K562 (cell line): ENCODE results near the gene TBC1D16. TPM values are rescaled to one million over a fixed set of nuclear protein-coding genes. Genes with fewer than 3 reads are reported as not detected.

Experiments
- ATAC-seq: fragments of 200-7000 bp; cut with Tn5 transposase; 3 replicates; pipeline ENCODE4 v1.9.1; 2020; ENCODE audit warnings: moderate library complexity
- BruUV-seq: library from RNA; stranded (reverse); fragments of 400-500 nt; replicated peaks from 2 replicates; lab custom pipeline; 2021; lab: Mats Ljungman, UMichigan
- CTCF ChIA-PET: fragments of 300-600 bp; formaldehyde crosslinking; extraction: SDS; loops from one replicate; lab custom pipeline; 2021; ENCODE audit warnings: low intra/inter-chr PET ratio; lab: Yijun Ruan, JAX
- POLR2A ChIA-PET: fragments of 300-600, 350-650 bp; sonication (Branson Sonifier 250); formaldehyde crosslinking; extraction: SDS; loops from one replicate; lab custom pipeline; 2021; ENCODE audit warnings: antibody characterized with exemption, inconsistent platforms; lab: Yijun Ruan, JAX
- DNase-seq, 4 experiments: peaks; one replicate each; pipeline versions ENCODE4 v3.0.0 to v3.0.0-alpha.2; 2011 to 2018; ENCODE audit warnings: low spot score in 3 of 4, mixed read lengths in 3 of 4; ENCODE audit errors: extremely low read depth in 1 of 4
- FAIRE-seq: peaks from 2 replicates; lab custom pipeline; 2011; peaks lifted over from hg19 to GRCh38; lab: Jason Lieb, UNC
- H2AFZ ChIP-seq: 2 replicates; pipeline ENCODE4 v1.6.0; 2011; ENCODE audit warnings: low read depth, low read length, control low read depth, inconsistent platforms
- H3K27ac ChIP-seq: fragments of 200-600 bp; 3 replicates; pipeline ENCODE4 v1.8.0; 2011; ENCODE audit warnings: low read depth, mild to moderate bottlenecking, control low read depth, inconsistent platforms, low read length, moderate library complexity, mixed read lengths; ENCODE audit errors: extremely low read depth
- H3K27me3 ChIP-seq, 2 experiments: fragments of 300-600 bp in 1 of 2; 2 replicates in 1 of 2; 3 replicates in 1 of 2; pipeline versions ENCODE4 v1.6.0 to v1.8.0; 2011; ENCODE audit warnings: inconsistent platforms in 2 of 2, low read length in 2 of 2, mild to moderate bottlenecking in 1 of 2, mixed read lengths in 1 of 2, moderate library complexity in 1 of 2; ENCODE audit not compliant: control insufficient read depth in 2 of 2, insufficient read depth in 2 of 2
- H3K36me3 ChIP-seq: fragments of 300-600 bp; 3 replicates; pipeline ENCODE4 v1.8.0; 2011; ENCODE audit warnings: mild to moderate bottlenecking, low read length, inconsistent platforms; ENCODE audit not compliant: control insufficient read depth, insufficient read depth
- H3K4me1 ChIP-seq, 2 experiments: fragments of 200-600 bp in 1 of 2; replicated peaks in 1 of 2; 2 replicates in 1 of 2; 3 replicates in 1 of 2; pipeline versions ENCODE4 v1.5.1 to v1.8.0; 2011; ENCODE audit warnings: inconsistent platforms in 2 of 2, low read length in 2 of 2, mild to moderate bottlenecking in 1 of 2, mixed read lengths in 1 of 2, moderate library complexity in 1 of 2; ENCODE audit not compliant: control insufficient read depth in 2 of 2, insufficient read depth in 2 of 2
- H3K4me2 ChIP-seq: 2 replicates; pipeline ENCODE4 v1.6.1; 2011; ENCODE audit warnings: low read length, control low read depth, inconsistent platforms, mixed read lengths; ENCODE audit not compliant: insufficient read depth
- H3K4me3 ChIP-seq: fragments of 200-600 bp; sonication (generic), shearing (Covaris generic); 2 replicates; pipeline ENCODE4 v1.5.1; 2016; ENCODE audit warnings: control low read depth, inconsistent platforms
- H3K79me2 ChIP-seq: fragments of 200-600 bp; 3 replicates; pipeline ENCODE4 v1.8.0; 2011; ENCODE audit warnings: low read length, inconsistent platforms; ENCODE audit not compliant: control insufficient read depth, insufficient read depth
- H3K9ac ChIP-seq, 2 experiments: 2 replicates each; pipeline versions ENCODE4 v1.6.0 to v1.6.1; 2011; ENCODE audit warnings: low read depth in 2 of 2, low read length in 2 of 2, control low read depth in 1 of 2, inconsistent platforms in 1 of 2, mild to moderate bottlenecking in 1 of 2, mixed read lengths in 1 of 2; ENCODE audit not compliant: insufficient read depth in 1 of 2
- H3K9me1 ChIP-seq: one replicate; pipeline ENCODE4 v1.6.0; 2011; ENCODE audit warnings: inconsistent platforms, mild to moderate bottlenecking, low read length, moderate library complexity; ENCODE audit not compliant: control insufficient read depth, insufficient read depth
- H3K9me3 ChIP-seq: replicated peaks from 2 replicates; pipeline ENCODE4 v1.5.1; 2011; ENCODE audit warnings: low read depth, low read length, inconsistent platforms; ENCODE audit not compliant: control insufficient read depth, insufficient read depth
- H4K20me1 ChIP-seq: replicated peaks from 2 replicates; pipeline ENCODE4 v1.6.1; 2011; ENCODE audit warnings: low read length, inconsistent platforms, mixed read lengths; ENCODE audit not compliant: control insufficient read depth, insufficient read depth
- BRF2 ChIP-seq: IDR thresholded peaks from 3 replicates; pipeline ENCODE4 v1.6.1; 2011; ENCODE audit warnings: borderline replicate concordance, mild to moderate bottlenecking; ENCODE audit not compliant: insufficient read length, insufficient read depth
- CREM ChIP-seq: IDR thresholded peaks from 2 replicates; pipeline ENCODE4 v1.6.1; 2014; ENCODE audit warnings: antibody characterized with exemption, low read depth
- CSDE1 ChIP-seq, 2 experiments: fragments of 450-650 bp; IDR thresholded peaks; 2 replicates each; pipeline ENCODE4 v1.6.1; 2016; ENCODE audit warnings: mild to moderate bottlenecking in 1 of 2
- DEAF1 ChIP-seq: fragments of 450-650 bp; formaldehyde crosslinking; IDR thresholded peaks from 2 replicates; pipeline ENCODE4 v1.4.0; 2020; ENCODE audit warnings: mild to moderate bottlenecking, moderate library complexity
- IFI16 ChIP-seq: fragments of 250-450 bp; sonication (Bioruptor Pico); IDR thresholded peaks from 2 replicates; pipeline ENCODE4 v2.1.2; 2022; ENCODE audit warnings: mild to moderate bottlenecking, inconsistent platforms
- JUND ChIP-seq, 2 experiments: IDR thresholded peaks; 2 replicates in 1 of 2; 3 replicates in 1 of 2; pipeline ENCODE4 v1.6.1; 2011; ENCODE audit warnings: borderline replicate concordance in 2 of 2, low read depth in 2 of 2, low read length in 2 of 2, improper control_type of control experiment in 1 of 2, missing biosample characterization in 1 of 2, missing genetic modification characterization in 1 of 2, missing genetic modification reagents in 1 of 2
- MAX ChIP-seq: sonication (generic); formaldehyde crosslinking; IDR thresholded peaks from 2 replicates; pipeline ENCODE4 v1.9.0; 2022; ENCODE audit warnings: mild to moderate bottlenecking, missing genetic modification reagents
- MXD1 ChIP-seq: fragments of 250-450 bp; sonication (Bioruptor Pico); IDR thresholded peaks from 2 replicates; pipeline ENCODE4 v1.8.0; 2021; ENCODE audit warnings: borderline replicate concordance, mild to moderate bottlenecking, moderate library complexity; ENCODE audit not compliant: poor library complexity, severe bottlenecking
- NFIC ChIP-seq: fragments of 450-650 bp; IDR thresholded peaks from 2 replicates; pipeline ENCODE4 v1.6.1; 2017; ENCODE audit warnings: mild to moderate bottlenecking, inconsistent platforms
- VEZF1 ChIP-seq: fragments of 200-800 bp; sonication (Bioruptor generic); IDR thresholded peaks from 2 replicates; pipeline ENCODE4 v1.6.1; 2017; ENCODE audit warnings: missing genetic modification characterization, missing compliant biosample characterization
- ZBTB7A ChIP-seq: IDR thresholded peaks from 2 replicates; pipeline ENCODE4 v1.6.1; 2011; ENCODE audit warnings: low read depth, mild to moderate bottlenecking, low read length, moderate library complexity, borderline replicate concordance; ENCODE audit not compliant: control insufficient read depth
- ZNF12 ChIP-seq: sonication (generic); formaldehyde crosslinking; IDR thresholded peaks from 2 replicates; pipeline ENCODE4 v1.4.0; 2020; ENCODE audit warnings: mild to moderate bottlenecking, missing genetic modification reagents
- ZNF41 ChIP-seq: fragments of 250-450 bp; sonication (Bioruptor Pico); conservative IDR thresholded peaks from 2 replicates; pipeline ENCODE4 v1.4.0; 2020; ENCODE audit warnings: mild to moderate bottlenecking
- ZNF668 ChIP-seq: fragments of 250-450 bp; sonication (Bioruptor Pico); IDR thresholded peaks from 2 replicates; pipeline ENCODE4 v1.8.0; 2022; ENCODE audit warnings: mild to moderate bottlenecking, inconsistent platforms
- WGBS: fragments of 100-300 bp; shearing (Covaris generic); methylation state at CpG from one replicate; pipeline ENCODE4 v1.1.6; 2016; ENCODE audit warnings: low coverage, mixed read lengths; ENCODE audit not compliant: insufficient coverage; ENCODE audit errors: missing lambda C conversion rate; 5-methylcytosine and 5-hydroxymethylcytosine counted together
- in situ Hi-C: fragments of 300-500 bp; cut with MboI; formaldehyde crosslinking; loops from 4 replicates; pipeline ENCODE4 v1.15.0; 2018; ENCODE audit warnings: inconsistent platforms, mixed read lengths
- intact Hi-C: fragments of 100-400 bp; cut with micrococcal nuclease; formaldehyde crosslinking; loops from 2 replicates; pipeline ENCODE4 v1.14.2; 2022
- polyA plus RNA-seq, 8 experiments: library from polyadenylated mRNA; depleted of rRNA in 4 of 8; stranded (reverse) in 5 of 8; unstranded in 3 of 8; fragments of >200 nt; fragmentation: Nextera tagmentation in 2 of 8; fragmentation: Illumina TruSeq in 1 of 8; extraction: Ambion mirVana in 2 of 8; extraction: Trizol in 1 of 8; gene quantifications; 2 replicates each; pipeline versions ENCODE4 v1.2.1 to v1.2.3, GENCODE V29; 2011 to 2014; ENCODE audit warnings: inconsistent platforms in 1 of 8, missing spikeins in 1 of 8
- total RNA-seq, 7 experiments: library from RNA; depleted of rRNA in 6 of 7; stranded (reverse); fragments of >200 nt in 6 of 7; fragmentation: Illumina TruSeq in 2 of 7; extraction: Trizol in 2 of 7; gene quantifications; 2 replicates each; pipeline versions ENCODE4 v1.2.1 to v1.2.3, GENCODE V29; 2011 to 2021; ENCODE audit warnings: low replicate concordance in 1 of 7

Gene TBC1D16
- total and polyA plus RNA-seq, 9 of the 15 experiments (the other 6 are each of a cell fraction or from before 2014, with no cell fraction given), result 0.01 to 0.20 (median 0.03) TPM; not detected in 1

GRCh38 chr17:80082403-80083135 lies 46.9 kb upstream of the TBC1D16 start:
- Histone ChIP-seq H4K20me1 (peaks cover 5% of the 10 kb centered on the region), H2AFZ (no peak overlapping the region), H3K27ac (no peak overlapping the region), H3K4me3 (no peak overlapping the region), H3K79me2 (no peaks in the 10 kb centered on the region), H3K27me3 (peaks cover 36 to 63% of the 10 kb centered on the region in 2 experiments), H3K9me1 (no peaks in the 10 kb centered on the region), H3K9ac (no peak overlapping the region), H3K4me1 (peaks cover 0 to 7% of the 10 kb centered on the region in 2 experiments; a peak in 1 of 5 replicates), H3K4me2 (no peak overlapping the region), H3K9me3 (no peaks in the 10 kb centered on the region), H3K36me3 (no peaks in the 10 kb centered on the region)
- in situ Hi-C loops (no loop called here), intact Hi-C loops (loop anchor here (1.0 to 5.0 kb wide), 2 partner anchors 42 to 110 kb away; no protein-coding TSS in a partner anchor)
- FAIRE-seq (peak; percentile 87), ATAC-seq (peak; percentile 77), DNase-seq (peak; percentile 43 to 73 (median 56))
- no TSS peak for BruUV-seq
- ChIA-PET CTCF (interaction anchor here (0.5 to 1.0 kb wide), 2 partner anchors 372 to 899 kb away, joined by 3 to 4 read pairs; no protein-coding TSS in a partner anchor), POLR2A (interaction anchor here (0.5 to 0.7 kb wide), 3 partner anchors 14 to 420 kb away, joined by 3 to 4 read pairs (median 3); no protein-coding TSS in a partner anchor)
- WGBS, result 2% methylated on average over 18 of the region's 20 CpGs
- TF ChIP-seq CSDE1 (IDR thresholded peaks at IDR 0.05) (no peak), ZBTB7A (peak; percentile 63; the same call in 1 of the 2 replicates), ZNF12 (CRISPR knock-in tag) (0 out of 2 replicates have a peak, but pooled peaks have one; percentile 53), MAX (CRISPR knock-in tag) (no peak), BRF2 (no peak), ZNF668 (CRISPR knock-in tag) (no peak), MXD1 (no peak), NFIC (no peak), IFI16 (CRISPR knock-in tag) (no peak), JUND (IDR thresholded peaks at IDR 0.05; ENCODE audit: borderline replicate concordance, low read depth, low read length) (0 out of 2 replicates have a peak, but pooled peaks have one; percentile 8), JUND (tag; IDR thresholded peaks at IDR 0.05; ENCODE audit: borderline replicate concordance, low read depth, low read length) (no peak), CREM (peak; percentile 64), ZNF41 (CRISPR knock-in tag) (no peak), VEZF1 (CRISPR knock-in tag) (0 out of 2 replicates have a peak, but pooled peaks have one; percentile 12), DEAF1 (CRISPR knock-in tag) (0 out of 2 replicates have a peak, but pooled peaks have one; percentile 16)
